ENCODE measurements around the gene EIF4A2.

Gene EIF4A2

DNA sequence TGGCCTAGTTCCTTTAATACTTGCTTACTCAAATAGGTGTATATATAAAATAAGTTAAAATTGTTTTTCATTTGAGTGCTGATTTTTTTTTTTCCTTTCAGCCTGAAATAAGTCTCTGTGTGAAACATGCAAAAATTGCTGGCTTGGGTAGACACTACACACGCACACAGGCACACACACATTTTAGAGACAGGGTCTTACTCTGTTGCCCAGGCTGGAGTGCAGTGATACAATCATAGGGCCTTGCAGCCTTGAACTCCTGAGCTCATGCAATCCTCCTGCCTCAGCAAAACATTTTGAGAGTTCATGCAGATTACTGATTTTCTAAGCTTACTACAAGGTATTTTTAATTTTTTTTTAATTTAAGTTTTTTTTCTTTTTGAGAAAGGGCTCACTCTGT, 35.6 kb downstream of the EIF4A2 start:
- DNase-seq (ENCODE audit: low read depth): no peak

- peak; percentile 66 for DNase-seq (ENCODE audit: low read depth)
Measured at GRCh38 chr3:186821429-186822387, 38.3 kb downstream of the EIF4A2 start.

DNA sequence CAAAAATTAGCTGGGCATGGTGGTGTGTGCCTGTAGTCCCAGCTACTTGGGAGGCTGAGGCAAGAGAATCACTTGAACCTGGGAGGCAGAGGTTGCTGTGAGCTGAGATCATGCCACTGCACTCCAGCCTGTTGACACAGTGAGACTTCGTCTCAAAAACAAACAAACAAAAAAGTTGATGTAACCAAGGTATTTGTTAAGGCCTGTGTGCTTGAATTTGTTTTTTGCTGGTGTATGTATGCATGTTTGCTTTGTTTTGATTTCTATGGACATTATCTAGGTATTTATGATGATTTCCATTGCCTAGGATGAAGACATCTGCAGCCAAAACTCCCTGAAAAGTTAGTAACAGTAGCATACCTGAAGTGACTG, 39.0 kb downstream of the EIF4A2 start:
- DNase-seq (ENCODE audit: low read depth): peak; percentile 10

DNA sequence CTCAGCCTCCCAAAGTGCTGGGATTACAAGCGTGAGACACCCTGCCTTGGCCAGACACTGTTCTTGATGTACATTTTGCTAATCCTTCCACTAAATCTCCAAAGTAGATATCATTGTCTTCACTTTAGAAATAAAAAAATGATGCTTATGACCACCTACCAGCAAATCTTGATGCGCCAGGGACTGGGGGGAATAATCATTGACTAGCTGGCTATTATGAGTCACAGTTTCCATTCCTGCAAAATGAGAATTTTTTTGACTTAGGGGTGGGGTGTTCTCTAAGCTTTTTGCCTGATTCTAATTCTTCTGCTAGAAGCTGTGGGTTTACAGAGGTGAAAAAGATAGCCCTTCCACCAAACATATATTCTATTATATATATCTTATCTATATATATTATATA, 40.0 kb downstream of the EIF4A2 start:
- DNase-seq (ENCODE audit: low read depth): peak; percentile 47

GRCh38 chr3:186824430-186825139, 41.2 kb downstream of the EIF4A2 start:
- no peak for DNase-seq (ENCODE audit: low read depth)

DNA sequence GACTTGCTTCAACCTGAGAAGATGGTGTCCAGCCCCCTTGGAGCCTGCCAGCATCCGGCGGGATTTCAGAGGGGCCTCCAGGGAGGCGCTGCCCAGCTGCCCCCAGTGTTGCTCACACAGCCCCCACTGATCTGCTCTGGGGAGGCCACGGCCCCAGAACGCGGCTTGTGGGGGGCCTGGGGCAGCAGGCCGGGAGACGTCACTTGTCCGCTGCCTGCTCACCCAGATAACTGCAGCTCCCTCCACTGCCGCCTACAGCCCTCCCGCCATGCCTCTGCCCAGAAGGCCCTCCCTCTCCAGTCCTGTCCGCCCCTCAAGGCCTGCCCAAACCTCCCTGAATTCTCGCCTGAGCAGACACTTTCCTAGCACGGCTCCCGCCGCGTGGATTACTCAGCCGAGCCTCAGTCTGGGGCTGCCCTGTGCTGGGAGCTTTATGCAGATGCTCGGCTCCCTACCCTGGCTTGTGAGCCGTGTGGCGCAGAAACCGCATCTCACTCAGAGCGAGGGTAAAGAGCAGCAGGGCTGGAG, 42.0 kb downstream of the EIF4A2 start:
- peak; percentile 75 for DNase-seq (ENCODE audit: low read depth)

DNA sequence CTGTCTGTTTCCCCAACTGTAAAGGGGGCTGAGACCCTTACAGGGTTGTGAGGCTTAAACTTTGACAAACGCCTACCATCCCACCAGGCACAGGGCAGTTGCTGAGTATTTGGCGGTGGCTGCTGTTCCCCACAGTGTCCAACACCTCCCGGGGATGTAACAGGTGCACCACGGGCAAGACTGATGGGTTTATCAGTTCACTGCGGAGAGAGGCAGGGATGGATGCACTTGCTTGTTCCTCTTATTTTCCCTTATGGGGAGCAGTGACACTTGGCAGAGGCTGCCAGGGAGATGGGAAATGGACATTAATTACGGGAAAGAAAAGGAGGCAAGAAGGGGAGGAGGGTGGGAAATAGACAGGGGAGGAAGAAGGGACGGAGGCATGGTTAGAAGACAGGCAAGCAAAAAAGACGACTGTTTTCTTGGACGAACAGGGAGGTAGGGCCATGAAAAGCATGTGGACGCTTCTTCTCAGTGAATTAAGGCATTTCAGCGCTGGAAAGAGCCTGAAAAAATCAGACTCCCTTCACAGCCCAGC, 42.6 kb downstream of the EIF4A2 start:
- DNase-seq (ENCODE audit: low read depth): no peak

- DNase-seq (ENCODE audit: low read depth): no peak
Measured at GRCh38 chr3:186826410-186826975, 43.1 kb downstream of the EIF4A2 start.

- DNase-seq (ENCODE audit: low read depth): peak; percentile 67
Measured at GRCh38 chr3:186826976-186827857, 43.8 kb downstream of the EIF4A2 start.

- DNase-seq (ENCODE audit: low read depth): no peak
Measured at GRCh38 chr3:186828340-186828739, 45.0 kb downstream of the EIF4A2 start.

GRCh38 chr3:186831798-186832197, 48.4 kb downstream of the EIF4A2 start:
- no peak for DNase-seq (ENCODE audit: low read depth)

DNA sequence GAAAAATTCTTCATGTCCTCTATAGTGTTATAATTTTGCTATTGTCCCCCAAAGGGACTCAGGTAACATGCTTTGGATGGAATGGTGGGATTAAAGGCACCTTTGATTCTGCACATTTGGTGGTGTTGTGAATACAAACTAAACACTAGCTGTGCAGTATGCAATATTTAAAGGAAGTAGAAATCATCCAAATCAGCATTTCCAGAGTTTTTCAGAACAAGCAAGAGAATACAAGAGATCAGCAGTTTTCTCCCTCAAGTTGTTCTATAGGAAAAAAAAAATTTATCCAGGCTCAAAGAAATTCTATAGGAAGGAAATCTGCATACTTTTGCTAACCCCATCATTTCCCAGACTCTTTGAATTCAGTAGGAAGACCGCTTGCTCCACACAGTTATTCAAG, 48.9 kb downstream of the EIF4A2 start:
- no peak for DNase-seq (ENCODE audit: low read depth)

Measured in iris pigment epithelial cell (primary cell).